SK-N-SH (cell line): ENCODE data around the gene ZC3H7A.

Source experiments
- CTCF ChIP-seq: fragments of 200-600 bp; sonication (generic); IDR thresholded peaks from 2 replicates; pipeline ENCODE4 v1.6.1; 2017; ENCODE audit warnings: antibody characterized with exemption, mild to moderate bottlenecking, moderate library complexity
- EP300 ChIP-seq, 2 experiments: IDR thresholded peaks; 2 replicates each; pipeline versions ENCODE4 v1.4.0 to v1.6.1; 2012; ENCODE audit warnings: borderline replicate concordance in 1 of 2, low read depth in 1 of 2, low read length in 1 of 2
- GABPA ChIP-seq: IDR thresholded peaks from 2 replicates; pipeline ENCODE4 v1.4.0; 2012; ENCODE audit warnings: low read depth, mild to moderate bottlenecking
- IRF3 ChIP-seq: fragments of 150-350 bp; IDR thresholded peaks from 2 replicates; pipeline ENCODE4 v1.6.1; 2016; ENCODE audit warnings: mild to moderate bottlenecking, low read depth, low read length
- MAX ChIP-seq: IDR thresholded peaks from 2 replicates; pipeline ENCODE4 v1.4.0; 2012; ENCODE audit warnings: low read depth
- MEF2A ChIP-seq: IDR thresholded peaks from 2 replicates; pipeline ENCODE4 v1.4.0; 2012; ENCODE audit warnings: low read depth, borderline replicate concordance
- NRF1 ChIP-seq: IDR thresholded peaks from 2 replicates; pipeline ENCODE4 v1.6.1; 2012; ENCODE audit warnings: low read depth, mild to moderate bottlenecking, low read length
- POLR2AphosphoS5 ChIP-seq: IDR thresholded peaks from 2 replicates; pipeline ENCODE4 v1.6.1; 2012; ENCODE audit warnings: low read depth, low read length
- RCOR1 ChIP-seq: fragments of 150-350 bp; IDR thresholded peaks from 2 replicates; pipeline ENCODE4 v1.6.1; 2017; ENCODE audit warnings: antibody characterized with exemption, low read length

GRCh38 chr16:11799017-11799381 is 1.9 kb upstream of the ZC3H7A start:
- TF ChIP-seq MAX = no peak
- no peak for TF ChIP-seq RCOR1
- TF ChIP-seq GABPA = no peak
- no peak for TF ChIP-seq IRF3
- no peak for TF ChIP-seq POLR2AphosphoS5
- no peak for TF ChIP-seq CTCF
- TF ChIP-seq MEF2A = no peak
- no peak for TF ChIP-seq EP300 (IDR thresholded peaks at IDR 0.05; ENCODE audit: borderline replicate concordance in 1 of 2, low read depth in 1 of 2, low read length in 1 of 2)
- no peak for TF ChIP-seq NRF1
